Progenitor cell of endocrine pancreas (in vitro differentiated cells): ENCODE measurements around the gene SLC52A1. TPM values are rescaled to one million over a fixed set of nuclear protein-coding genes. Genes with fewer than 3 reads are reported as not detected.

Experiments used
- DNase-seq: peaks from one replicate; pipeline ENCODE4 v3.0.0; 2021; ENCODE audit warnings: low spot score; ENCODE audit not compliant: unreplicated experiment
- H3K27ac Mint-ChIP-seq: 2 replicates; pipeline ENCODE4 v1.8.0; 2021; ENCODE audit warnings: mild to moderate bottlenecking, moderate library complexity, mixed read lengths
- H3K27me3 Mint-ChIP-seq: 2 replicates; pipeline ENCODE4 v1.8.0; 2021; ENCODE audit warnings: mixed read lengths
- H3K36me3 Mint-ChIP-seq: 2 replicates; pipeline ENCODE4 v1.8.0; 2022; ENCODE audit warnings: mixed read lengths; ENCODE audit not compliant: insufficient read depth
- H3K4me1 Mint-ChIP-seq: 2 replicates; pipeline ENCODE4 v1.8.0; 2021; ENCODE audit warnings: low read depth, mixed read lengths
- H3K4me3 Mint-ChIP-seq: 2 replicates; pipeline ENCODE4 v1.8.0; 2021; ENCODE audit warnings: low read depth, mild to moderate bottlenecking, moderate library complexity, mixed read lengths
- H3K9me3 Mint-ChIP-seq: 2 replicates; pipeline ENCODE4 v1.8.0; 2021; ENCODE audit warnings: low read depth, mixed read lengths
- CTCF ChIP-seq: fragments of 200-600 bp; sonication (generic); IDR thresholded peaks from one replicate; pipeline ENCODE4 v1.5.0; 2021; ENCODE audit warnings: antibody characterized with exemption, mild to moderate bottlenecking; ENCODE audit not compliant: unreplicated experiment
- total RNA-seq: library from RNA; stranded (reverse); gene quantifications from 2 replicates; pipeline ENCODE4 v1.2.1, GENCODE V29; 2021

SLC52A1 gene
- total RNA-seq, 1 donor from 2014 or later, result not detected

GRCh38 chr17:5069724-5070123, 34.5 kb upstream of the SLC52A1 start:
- no peak for DNase-seq
- H3K27ac Mint-ChIP-seq, result no peak overlapping the region
- no peak overlapping the region for H3K4me3 Mint-ChIP-seq
- H3K36me3 Mint-ChIP-seq, result no peaks in the 10 kb centered on the region
- peaks cover 5% of the 10 kb centered on the region for H3K4me1 Mint-ChIP-seq
- H3K9me3 Mint-ChIP-seq, result no peaks in the 10 kb centered on the region
- no peak for TF ChIP-seq CTCF
- peaks cover 7% of the 10 kb centered on the region for H3K27me3 Mint-ChIP-seq

GRCh38 chr17:5068236-5068635, 33.0 kb upstream of the SLC52A1 start:
- H3K9me3 Mint-ChIP-seq, result no peaks in the 10 kb centered on the region
- TF ChIP-seq CTCF, result no peak
- H3K27ac Mint-ChIP-seq, result no peak overlapping the region

GRCh38 chr17:5065227-5065744, 30.1 kb upstream of the SLC52A1 start:
- no peak overlapping the region for H3K27ac Mint-ChIP-seq
- H3K36me3 Mint-ChIP-seq, result no peaks in the 10 kb centered on the region
- H3K27me3 Mint-ChIP-seq, result peaks cover 10% of the 10 kb centered on the region
- H3K4me1 Mint-ChIP-seq, result peaks cover 1% of the 10 kb centered on the region
- DNase-seq, result no peak
- no peaks in the 10 kb centered on the region for H3K9me3 Mint-ChIP-seq
- no peak for TF ChIP-seq CTCF
- no peak overlapping the region for H3K4me3 Mint-ChIP-seq

More at GRCh38 chr17:5068236-5068635, 33.0 kb upstream of the SLC52A1 start:
- no peaks in the 10 kb centered on the region for H3K36me3 Mint-ChIP-seq
- DNase-seq, result no peak
- no peak overlapping the region for H3K4me3 Mint-ChIP-seq
- peaks cover 8% of the 10 kb centered on the region for H3K27me3 Mint-ChIP-seq
- H3K4me1 Mint-ChIP-seq, result peaks cover 1% of the 10 kb centered on the region

GRCh38 chr17:5055543-5055942, 20.3 kb upstream of the SLC52A1 start:
- H3K4me1 Mint-ChIP-seq, result no peaks in the 10 kb centered on the region
- TF ChIP-seq CTCF, result no peak
- H3K36me3 Mint-ChIP-seq, result peaks cover 2% of the 10 kb centered on the region
- H3K4me3 Mint-ChIP-seq, result no peak overlapping the region
- H3K27me3 Mint-ChIP-seq, result peaks cover 10% of the 10 kb centered on the region
- H3K27ac Mint-ChIP-seq, result no peak overlapping the region
- no peaks in the 10 kb centered on the region for H3K9me3 Mint-ChIP-seq
- DNase-seq, result no peak

GRCh38 chr17:5050278-5050677, 15.1 kb upstream of the SLC52A1 start:
- no peaks in the 10 kb centered on the region for H3K4me1 Mint-ChIP-seq
- H3K4me3 Mint-ChIP-seq, result no peak overlapping the region

More at GRCh38 chr17:5050278-5050677, 15.1 kb upstream of the SLC52A1 start:
- TF ChIP-seq CTCF, result no peak
- H3K36me3 Mint-ChIP-seq, result peaks cover 2% of the 10 kb centered on the region
- no peak for DNase-seq
- no peak overlapping the region for H3K27ac Mint-ChIP-seq
- H3K27me3 Mint-ChIP-seq, result no peaks in the 10 kb centered on the region
- H3K9me3 Mint-ChIP-seq, result no peaks in the 10 kb centered on the region
